K562 (cell line): ENCODE results near the gene UBE2O. TPM values are rescaled to one million over a fixed set of nuclear protein-coding genes. Genes with fewer than 3 reads are reported as not detected.
A peak's percentile ranks its signal among the peaks of the same experiment; 100 is the strongest.

ENCODE experiments used
- CHD7 ChIP-seq: fragments of 200-600 bp; sonication (generic); IDR thresholded peaks from one replicate; pipeline ENCODE4 v1.6.1; 2012; ENCODE audit warnings: mild to moderate bottlenecking, low read depth, low read length, inconsistent platforms
- HDAC1 ChIP-seq, 2 experiments: fragments of 450-650 bp; IDR thresholded peaks; 2 replicates each; pipeline ENCODE4 v1.6.1; 2016 to 2017; ENCODE audit warnings: inconsistent platforms in 1 of 2, mild to moderate bottlenecking in 1 of 2, moderate library complexity in 1 of 2
- JUN ChIP-seq, 2 experiments: sonication (generic) in 1 of 2; formaldehyde crosslinking in 1 of 2; IDR thresholded peaks; 2 replicates each; pipeline versions ENCODE4 v1.6.1 to v1.8.0; 2012 to 2022; ENCODE audit warnings: borderline replicate concordance in 2 of 2, mild to moderate bottlenecking in 2 of 2, improper control_type of control experiment in 1 of 2, low read depth in 1 of 2, low read length in 1 of 2, missing genetic modification reagents in 1 of 2
- KHSRP ChIP-seq: fragments of 450-650 bp; IDR thresholded peaks from 2 replicates; pipeline ENCODE4 v1.6.1; 2017
- L3MBTL2 ChIP-seq: fragments of 450-650 bp; IDR thresholded peaks from 2 replicates; pipeline ENCODE4 v1.6.1; 2016; ENCODE audit warnings: mild to moderate bottlenecking, moderate library complexity
- MCM3 ChIP-seq: fragments of 450-650 bp; IDR thresholded peaks from 2 replicates; pipeline ENCODE4 v1.6.1; 2016
- MXI1 ChIP-seq: IDR thresholded peaks from 2 replicates; pipeline ENCODE4 v1.6.1; 2011; ENCODE audit warnings: low read depth, mild to moderate bottlenecking, improper control_type of control experiment, low read length
- NFIC ChIP-seq: fragments of 450-650 bp; IDR thresholded peaks from 2 replicates; pipeline ENCODE4 v1.6.1; 2017; ENCODE audit warnings: mild to moderate bottlenecking, inconsistent platforms
- POLR2B ChIP-seq: fragments of 450-650 bp; IDR thresholded peaks from 2 replicates; pipeline ENCODE4 v1.6.1; 2018; ENCODE audit warnings: low read depth; ENCODE audit not compliant: partially characterized antibody
- RBM14 ChIP-seq: fragments of 200-400 bp; formaldehyde crosslinking; IDR thresholded peaks from 2 replicates; pipeline ENCODE4 v1.6.1; 2018; ENCODE audit warnings: low read depth, mild to moderate bottlenecking, low read length, moderate library complexity, borderline replicate concordance; ENCODE audit not compliant: insufficient read depth
- USF1 ChIP-seq: sonication (generic); formaldehyde crosslinking; IDR thresholded peaks from 2 replicates; pipeline ENCODE4 v1.9.0; 2022; ENCODE audit warnings: mild to moderate bottlenecking, missing genetic modification reagents
- ZNF253 ChIP-seq: fragments of 250-450 bp; sonication (Bioruptor Pico); conservative IDR thresholded peaks from 2 replicates; pipeline ENCODE4 v1.6.1; 2021; ENCODE audit warnings: mild to moderate bottlenecking
- ZNF717 ChIP-seq: fragments of 250-450 bp; sonication (Bioruptor Pico); IDR thresholded peaks from 2 replicates; pipeline ENCODE4 v1.5.0; 2021
- ZSCAN32 ChIP-seq: fragments of 450-650 bp; formaldehyde crosslinking; IDR thresholded peaks from 2 replicates; pipeline ENCODE4 v1.4.0; 2020; ENCODE audit warnings: mild to moderate bottlenecking, moderate library complexity
- polyA plus RNA-seq, 8 experiments: library from polyadenylated mRNA; depleted of rRNA in 4 of 8; stranded (reverse) in 5 of 8; unstranded in 3 of 8; fragments of >200 nt; fragmentation: Nextera tagmentation in 2 of 8; fragmentation: Illumina TruSeq in 1 of 8; extraction: Ambion mirVana in 2 of 8; extraction: Trizol in 1 of 8; gene quantifications; 2 replicates each; pipeline versions ENCODE4 v1.2.1 to v1.2.3, GENCODE V29; 2011 to 2014; ENCODE audit warnings: inconsistent platforms in 1 of 8, missing spikeins in 1 of 8
- total RNA-seq, 7 experiments: library from RNA; depleted of rRNA in 6 of 7; stranded (reverse); fragments of >200 nt in 6 of 7; fragmentation: Illumina TruSeq in 2 of 7; extraction: Trizol in 2 of 7; gene quantifications; 2 replicates each; pipeline versions ENCODE4 v1.2.1 to v1.2.3, GENCODE V29; 2011 to 2021; ENCODE audit warnings: low replicate concordance in 1 of 7

UBE2O gene
- total and polyA plus RNA-seq, 9 of the 15 experiments (the other 6 are each of a cell fraction or from before 2014, with no cell fraction given) = 1.6 to 39.7 (median 13.3) TPM

GRCh38 chr17:76385892-76386786 is 66.8 kb downstream of the UBE2O start (continued):
- TF ChIP-seq CHD7 (no peak), RBM14 (0 out of 2 replicates have a peak, but pooled peaks have one; percentile 0), MCM3 (no peak), JUN (IDR thresholded peaks at IDR 0.05; ENCODE audit: borderline replicate concordance, low read depth, low read length) (no peak), JUN (CRISPR knock-in tag; IDR thresholded peaks at IDR 0.05; ENCODE audit: borderline replicate concordance) (no peak), USF1 (CRISPR knock-in tag) (peak; percentile 88), ZSCAN32 (CRISPR knock-in tag) (peak; percentile 4; the same call in 1 of the 2 replicates), HDAC1 (IDR thresholded peaks at IDR 0.05) (0 out of 4 replicates have a peak, but pooled peaks of 1 of the 2 experiments have one; percentile 10), KHSRP (no peak), ZNF717 (CRISPR knock-in tag) (no peak), NFIC (peak; percentile 84), ZNF253 (CRISPR knock-in tag) (no peak), MXI1 (peak; percentile 51; the same call in 1 of the 2 replicates), POLR2B (no peak), L3MBTL2 (peak; percentile 99)
